HFF-Myc (cell line): ENCODE measurements around the gene TMEM239.
A peak's percentile ranks its signal among the peaks of the same experiment; 100 is the strongest.

Experiments
- DNase-seq: peaks from one replicate; pipeline ENCODE4 v3.0.0-alpha.2; 2011; ENCODE audit warnings: low read depth; ENCODE audit errors: extremely low read depth
- H3K4me3 ChIP-seq: replicated peaks from 2 replicates; pipeline ENCODE4 v1.5.1; 2011; ENCODE audit warnings: low read depth, mild to moderate bottlenecking, control low read depth, low read length
- TF ChIP-seq, protein P1 (sequence below): IDR thresholded peaks from 2 replicates; pipeline ENCODE4 v1.5.1; 2012; ENCODE audit warnings: mild to moderate bottlenecking, low read depth, low read length, control low read depth; ENCODE audit errors: missing control alignments

The TMEM239 gene

DNA sequence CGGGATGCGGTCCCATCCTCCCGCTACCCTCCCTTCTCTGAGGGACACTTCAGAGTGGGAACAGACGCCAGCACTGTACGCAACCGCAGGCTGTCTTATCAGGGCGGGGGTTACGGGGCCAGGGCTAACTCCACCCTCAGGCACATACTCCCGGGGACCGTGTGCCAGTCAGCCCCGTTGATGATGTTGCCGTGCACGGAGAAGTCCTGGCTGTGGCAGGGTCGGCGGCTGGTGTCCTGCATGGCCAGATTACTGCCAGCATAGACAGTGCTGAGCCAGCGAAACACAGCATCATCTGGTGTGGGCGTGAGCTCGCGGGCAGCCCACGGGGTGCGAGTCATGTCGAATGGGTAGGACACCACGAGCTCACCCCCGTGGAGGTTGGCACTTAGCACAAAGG lies 20.7 kb upstream of the TMEM239 start:
- no peak for DNase-seq
- TF ChIP-seq, protein P1, sequence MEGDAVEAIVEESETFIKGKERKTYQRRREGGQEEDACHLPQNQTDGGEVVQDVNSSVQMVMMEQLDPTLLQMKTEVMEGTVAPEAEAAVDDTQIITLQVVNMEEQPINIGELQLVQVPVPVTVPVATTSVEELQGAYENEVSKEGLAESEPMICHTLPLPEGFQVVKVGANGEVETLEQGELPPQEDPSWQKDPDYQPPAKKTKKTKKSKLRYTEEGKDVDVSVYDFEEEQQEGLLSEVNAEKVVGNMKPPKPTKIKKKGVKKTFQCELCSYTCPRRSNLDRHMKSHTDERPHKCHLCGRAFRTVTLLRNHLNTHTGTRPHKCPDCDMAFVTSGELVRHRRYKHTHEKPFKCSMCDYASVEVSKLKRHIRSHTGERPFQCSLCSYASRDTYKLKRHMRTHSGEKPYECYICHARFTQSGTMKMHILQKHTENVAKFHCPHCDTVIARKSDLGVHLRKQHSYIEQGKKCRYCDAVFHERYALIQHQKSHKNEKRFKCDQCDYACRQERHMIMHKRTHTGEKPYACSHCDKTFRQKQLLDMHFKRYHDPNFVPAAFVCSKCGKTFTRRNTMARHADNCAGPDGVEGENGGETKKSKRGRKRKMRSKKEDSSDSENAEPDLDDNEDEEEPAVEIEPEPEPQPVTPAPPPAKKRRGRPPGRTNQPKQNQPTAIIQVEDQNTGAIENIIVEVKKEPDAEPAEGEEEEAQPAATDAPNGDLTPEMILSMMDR, result no peak
- H3K4me3 ChIP-seq, result no peak overlapping the region

- no peak overlapping the region for H3K4me3 ChIP-seq
- TF ChIP-seq, protein P1, result no peak
- DNase-seq, result no peak
These were observed 20.0 kb upstream of the TMEM239 start for GRCh38 chr20:2796011-2796660.

DNA sequence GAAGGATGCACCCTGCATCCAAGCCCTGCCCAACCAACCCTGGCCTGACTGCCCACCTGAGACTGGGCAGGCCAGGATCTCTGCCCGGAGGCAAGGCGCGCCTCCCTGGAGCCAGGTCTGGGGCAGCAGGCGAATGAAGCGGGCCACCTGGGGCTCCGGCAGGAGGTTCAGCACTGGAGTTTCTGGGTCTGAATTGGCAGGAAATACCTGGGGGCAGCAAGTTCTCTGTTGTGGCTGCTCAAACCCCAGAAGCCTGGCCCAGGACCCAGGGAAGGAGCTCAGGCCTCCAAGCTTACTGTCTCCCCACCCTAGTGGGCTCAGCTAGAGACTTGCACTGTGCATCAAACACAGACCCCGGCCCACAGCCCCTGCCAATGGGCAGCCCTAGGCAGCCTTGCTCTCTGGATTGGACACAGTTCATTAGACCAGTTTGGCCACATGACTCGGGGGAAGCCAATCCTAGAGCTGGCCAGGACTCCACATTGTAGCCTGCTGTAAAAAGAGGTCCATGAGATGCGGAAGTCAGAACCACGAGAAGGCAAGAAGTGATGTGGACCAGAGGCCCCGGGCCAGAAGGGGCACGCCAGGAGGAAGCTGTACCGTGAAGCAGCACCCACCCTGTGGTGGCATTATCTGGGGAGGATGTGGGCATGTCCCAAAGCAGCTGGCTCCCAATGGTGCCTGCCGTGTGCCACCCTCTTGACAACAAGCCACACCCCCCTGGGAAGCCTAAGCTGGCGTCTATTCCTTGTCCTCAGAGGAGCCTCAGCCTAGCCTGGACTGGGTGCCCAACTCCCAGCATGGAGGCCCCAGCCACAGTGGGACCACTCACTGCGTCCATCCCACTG lies 18.8 kb upstream of the TMEM239 start:
- H3K4me3 ChIP-seq, result no peak overlapping the region
- no peak for DNase-seq
- TF ChIP-seq, protein P1, result no peak

DNA sequence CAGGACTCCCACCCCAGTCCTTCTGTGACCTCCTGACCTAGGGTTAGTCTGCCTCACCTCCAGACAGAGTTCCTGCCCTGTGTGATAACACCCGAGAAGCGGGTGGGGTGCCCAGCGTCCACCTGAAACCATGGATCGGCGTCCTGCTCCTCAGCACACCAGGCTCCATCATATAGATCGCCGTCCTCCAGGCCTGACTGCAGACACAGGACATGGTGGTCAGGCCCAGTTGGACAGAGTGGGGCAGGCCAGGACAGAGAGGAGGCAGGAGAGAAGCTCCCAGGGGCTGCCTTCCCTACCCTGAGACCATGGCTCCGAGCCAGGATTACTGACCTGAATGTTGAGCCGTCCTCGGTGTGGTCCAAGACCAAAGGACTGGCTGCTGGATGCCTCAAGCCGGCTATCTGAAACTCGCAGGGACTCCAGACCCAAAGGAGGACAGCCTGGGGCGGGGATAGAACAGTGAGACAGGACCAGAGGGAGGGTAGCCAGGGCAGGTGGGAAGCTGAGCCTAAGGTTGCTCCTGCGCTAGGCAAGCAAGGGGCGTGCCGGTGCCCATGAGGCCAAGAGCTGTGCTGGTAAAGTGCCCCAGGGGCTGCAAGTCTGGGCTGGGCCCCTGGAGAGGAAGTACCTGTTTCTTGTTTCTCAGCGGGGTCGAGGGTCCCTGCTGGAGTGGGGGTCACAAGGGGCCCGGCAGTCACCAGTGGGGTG lies 17.9 kb upstream of the TMEM239 start:
- DNase-seq, result no peak
- H3K4me3 ChIP-seq, result no peak overlapping the region
- TF ChIP-seq, protein P1, result no peak

GRCh38 chr20:2798814-2799213 lies 17.4 kb upstream of the TMEM239 start:
- TF ChIP-seq, protein P1, result no peak
- H3K4me3 ChIP-seq, result no peak overlapping the region
- no peak for DNase-seq

DNA sequence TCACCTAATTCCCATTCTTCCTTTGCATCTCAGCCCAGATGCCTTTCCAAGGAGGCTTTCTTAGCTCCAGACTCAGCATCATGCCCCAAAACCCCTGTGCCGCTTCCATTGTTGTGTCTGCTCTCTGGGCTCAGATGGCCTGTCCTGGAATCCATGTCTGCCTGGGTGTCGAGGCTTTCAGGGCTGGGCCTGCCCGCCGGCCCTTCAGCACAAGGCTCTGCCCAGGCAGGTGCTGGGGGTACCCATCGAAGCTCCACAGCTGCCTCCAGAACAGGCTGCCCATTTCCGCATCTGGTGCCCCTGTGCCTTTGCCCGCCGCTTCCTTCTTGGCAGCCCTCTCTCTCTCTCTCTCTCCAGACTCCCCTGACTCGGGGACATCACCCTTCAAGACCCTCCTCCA lies 16.9 kb upstream of the TMEM239 start:
- TF ChIP-seq, protein P1, result no peak
- DNase-seq, result no peak
- peak overlapping the region; percentile 45 for H3K4me3 ChIP-seq
